Ovary (tissue), 3 donors: Measurements from ENCODE around the gene HMGB1.

ENCODE experiments used
- EP300 ChIP-seq: sonication (generic); formaldehyde crosslinking; IDR thresholded peaks from one replicate; pipeline ENCODE4 v1.6.1; 2017; ENCODE audit warnings: antibody characterized with exemption
- POLR2A ChIP-seq: fragments of 450-650 bp; IDR thresholded peaks from one replicate; pipeline ENCODE4 v1.6.1; 2017; ENCODE audit warnings: antibody characterized with exemption, mild to moderate bottlenecking, moderate library complexity
- TF ChIP-seq, protein P1 (sequence below), 3 donors: fragments of 450-650 bp in 2 of 3; fragments of 200-600 bp in 1 of 3; IDR thresholded peaks; one replicate each; pipeline versions ENCODE4 v1.5.1 to v1.8.0; 2016 to 2022; ENCODE audit warnings: antibody characterized with exemption in 3 of 3, mild to moderate bottlenecking in 1 of 3
- donor health status: DM: no; HTN: no; CAD: no.

DNA sequence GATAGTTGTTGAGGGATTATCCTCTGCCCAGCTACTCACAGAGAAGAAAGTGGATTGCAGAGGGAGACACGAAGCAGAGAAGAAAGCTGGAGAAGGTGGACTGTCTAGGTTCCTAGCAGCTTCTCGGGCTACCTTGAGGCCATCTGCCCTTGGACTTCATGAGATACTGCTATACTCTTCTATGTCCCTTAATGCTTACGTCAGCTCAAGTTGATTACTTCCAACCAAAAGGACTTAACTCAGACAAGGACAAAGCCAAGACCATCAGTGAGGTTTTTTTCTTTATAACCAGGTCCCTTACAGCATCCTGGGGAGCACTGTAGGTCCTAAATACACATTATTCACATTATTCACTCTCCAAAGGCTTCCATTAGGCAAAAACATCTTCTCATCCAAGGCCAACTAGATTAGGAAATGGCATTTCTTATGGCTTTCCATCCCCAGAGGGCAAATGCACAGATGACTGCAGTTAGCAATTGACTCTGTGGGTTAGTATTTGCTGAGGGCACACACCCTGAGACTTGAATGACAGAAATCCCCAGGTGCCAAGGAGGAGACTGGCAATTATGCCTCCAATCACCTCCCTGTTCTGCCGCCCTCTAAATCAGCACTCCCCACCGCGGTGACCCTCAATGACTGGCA lies 47.5 kb downstream of the HMGB1 start:
- TF ChIP-seq, protein P1, sequence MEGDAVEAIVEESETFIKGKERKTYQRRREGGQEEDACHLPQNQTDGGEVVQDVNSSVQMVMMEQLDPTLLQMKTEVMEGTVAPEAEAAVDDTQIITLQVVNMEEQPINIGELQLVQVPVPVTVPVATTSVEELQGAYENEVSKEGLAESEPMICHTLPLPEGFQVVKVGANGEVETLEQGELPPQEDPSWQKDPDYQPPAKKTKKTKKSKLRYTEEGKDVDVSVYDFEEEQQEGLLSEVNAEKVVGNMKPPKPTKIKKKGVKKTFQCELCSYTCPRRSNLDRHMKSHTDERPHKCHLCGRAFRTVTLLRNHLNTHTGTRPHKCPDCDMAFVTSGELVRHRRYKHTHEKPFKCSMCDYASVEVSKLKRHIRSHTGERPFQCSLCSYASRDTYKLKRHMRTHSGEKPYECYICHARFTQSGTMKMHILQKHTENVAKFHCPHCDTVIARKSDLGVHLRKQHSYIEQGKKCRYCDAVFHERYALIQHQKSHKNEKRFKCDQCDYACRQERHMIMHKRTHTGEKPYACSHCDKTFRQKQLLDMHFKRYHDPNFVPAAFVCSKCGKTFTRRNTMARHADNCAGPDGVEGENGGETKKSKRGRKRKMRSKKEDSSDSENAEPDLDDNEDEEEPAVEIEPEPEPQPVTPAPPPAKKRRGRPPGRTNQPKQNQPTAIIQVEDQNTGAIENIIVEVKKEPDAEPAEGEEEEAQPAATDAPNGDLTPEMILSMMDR (IDR thresholded peaks at IDR 0.05), result no peak
- TF ChIP-seq POLR2A, result no peak
- TF ChIP-seq EP300, result no peak
